HepG2 (cell line): ENCODE results near the gene DCDC1. TPM values are rescaled to one million over a fixed set of nuclear protein-coding genes. Genes with fewer than 3 reads are reported as not detected.

ENCODE experiments used
- ATAC-seq: fragments of 200-7000 bp; cut with Tn5 transposase; 3 replicates; pipeline ENCODE4 v1.9.1; 2020; ENCODE audit warnings: mild to moderate bottlenecking, moderate library complexity
- BruUV-seq: library from RNA; stranded (reverse); fragments of 400-500 nt; replicated peaks from 2 replicates; lab custom pipeline; 2021; lab: Mats Ljungman, UMichigan
- CTCF ChIA-PET: fragments of 300-600 bp; formaldehyde crosslinking; extraction: SDS; loops from one replicate; lab custom pipeline; 2021; ENCODE audit warnings: low total read pairs, inconsistent platforms, low intra/inter-chr PET ratio; lab: Yijun Ruan, JAX
- POLR2A ChIA-PET: fragments of 350-600 bp; sonication (Branson Sonifier 250); formaldehyde crosslinking; loops from one replicate; lab custom pipeline; 2020; ENCODE audit warnings: antibody characterized with exemption, inconsistent platforms; lab: Yijun Ruan, JAX
- DNase-seq: peaks from one replicate; pipeline ENCODE4 v3.0.0-alpha.2; 2015; ENCODE audit warnings: low spot score
- FAIRE-seq: peaks from 3 replicates; lab custom pipeline; 2011; peaks lifted over from hg19 to GRCh38; lab: Jason Lieb, UNC
- H2AFZ ChIP-seq: one replicate; pipeline ENCODE4 v1.6.1; 2011; ENCODE audit warnings: low read length, inconsistent platforms
- H3K27ac ChIP-seq: fragments of 300-600 bp; 3 replicates; pipeline ENCODE4 v1.8.0; 2011; ENCODE audit warnings: mixed run types, mild to moderate bottlenecking, mixed read lengths, low read length, inconsistent platforms; ENCODE audit not compliant: insufficient read depth; ENCODE audit errors: extremely low read length
- H3K27me3 ChIP-seq, 2 experiments: fragments of 200-600 bp in 1 of 2; 2 replicates in 1 of 2; 3 replicates in 1 of 2; pipeline versions ENCODE4 v1.6.0 to v1.8.0; 2011; ENCODE audit warnings: low read length in 2 of 2, mild to moderate bottlenecking in 2 of 2, moderate library complexity in 2 of 2, inconsistent platforms in 1 of 2; ENCODE audit not compliant: insufficient read depth in 2 of 2, control insufficient read depth in 1 of 2
- H3K36me3 ChIP-seq, 2 experiments: fragments of 200-600 bp in 1 of 2; replicated peaks in 1 of 2; 2 replicates in 1 of 2; 3 replicates in 1 of 2; pipeline versions ENCODE4 v1.5.1 to v1.8.0; 2011; ENCODE audit warnings: low read length in 2 of 2, inconsistent platforms in 1 of 2; ENCODE audit not compliant: insufficient read depth in 2 of 2, control insufficient read depth in 1 of 2
- H3K4me1 ChIP-seq: 2 replicates; pipeline ENCODE4 v1.5.1; 2012; ENCODE audit warnings: low read length, inconsistent platforms; ENCODE audit not compliant: insufficient read depth
- H3K4me2 ChIP-seq: 2 replicates; pipeline ENCODE4 v1.6.0; 2011; ENCODE audit warnings: low read depth, low read length, inconsistent platforms
- H3K4me3 ChIP-seq, 3 experiments: fragments of 200-600 bp in 1 of 3; sonication (generic), shearing (Covaris generic) in 1 of 3; replicated peaks in 1 of 3; 2 replicates each; pipeline ENCODE4 v1.5.1; 2011 to 2016; ENCODE audit warnings: low read length in 3 of 3, inconsistent platforms in 2 of 3, low read depth in 2 of 3, mild to moderate bottlenecking in 2 of 3, control low read depth in 1 of 3, mixed read lengths in 1 of 3; ENCODE audit not compliant: insufficient read depth in 1 of 3
- H3K79me2 ChIP-seq: one replicate; pipeline ENCODE4 v1.6.1; 2011; ENCODE audit warnings: low read length, inconsistent platforms; ENCODE audit not compliant: insufficient read depth
- H3K9ac ChIP-seq: 2 replicates; pipeline ENCODE4 v1.6.0; 2011; ENCODE audit warnings: mild to moderate bottlenecking, low read depth, low read length, inconsistent platforms; ENCODE audit not compliant: insufficient read depth
- H3K9me3 ChIP-seq: 2 replicates; pipeline ENCODE4 v1.5.1; 2012; ENCODE audit warnings: mild to moderate bottlenecking, low read length
- H4K20me1 ChIP-seq: 2 replicates; pipeline ENCODE4 v1.6.0; 2011; ENCODE audit warnings: inconsistent platforms, mild to moderate bottlenecking, low read length, moderate library complexity; ENCODE audit not compliant: insufficient read depth
- ARNT2 ChIP-seq: sonication (generic); formaldehyde crosslinking; IDR thresholded peaks from 2 replicates; pipeline ENCODE4 v1.8.0; 2022; ENCODE audit warnings: mild to moderate bottlenecking, low read depth, missing genetic modification reagents, moderate library complexity
- DRAP1 ChIP-seq: IDR thresholded peaks from 2 replicates; pipeline ENCODE4 v1.6.1; 2016; ENCODE audit warnings: missing genetic modification reagents, missing compliant biosample characterization
- HOXA7 ChIP-seq: sonication (generic); formaldehyde crosslinking; IDR thresholded peaks from 2 replicates; pipeline ENCODE4 v1.8.1; 2022; ENCODE audit warnings: mild to moderate bottlenecking, missing genetic modification reagents, moderate library complexity
- JUNB ChIP-seq: sonication (generic); formaldehyde crosslinking; IDR thresholded peaks from 2 replicates; pipeline ENCODE4 v1.8.0; 2022; ENCODE audit warnings: missing genetic modification reagents, mild to moderate bottlenecking, borderline replicate concordance
- KDM5A ChIP-seq: fragments of 200-600 bp; sonication (generic); IDR thresholded peaks from 2 replicates; pipeline ENCODE4 v1.7.0; 2018; ENCODE audit warnings: antibody characterized with exemption, mild to moderate bottlenecking, low read length, borderline replicate concordance
- KLF9 ChIP-seq: IDR thresholded peaks from 2 replicates; pipeline ENCODE4 v1.6.1; 2016; ENCODE audit warnings: low read depth
- MZF1 ChIP-seq: sonication (generic); formaldehyde crosslinking; IDR thresholded peaks from 2 replicates; pipeline ENCODE4 v1.8.1; 2023; ENCODE audit warnings: mild to moderate bottlenecking, missing genetic modification reagents, borderline replicate concordance
- NR2F6 ChIP-seq, 2 experiments: IDR thresholded peaks; 2 replicates each; pipeline ENCODE4 v1.6.1; 2016; ENCODE audit warnings: antibody characterized with exemption in 1 of 2, mild to moderate bottlenecking in 1 of 2
- POLR2G ChIP-seq: fragments of 200-400 bp; formaldehyde crosslinking; IDR thresholded peaks from 2 replicates; pipeline ENCODE4 v1.6.1; 2018; ENCODE audit warnings: mild to moderate bottlenecking, low read depth, low read length, moderate library complexity
- PRDM15 ChIP-seq: sonication (generic); formaldehyde crosslinking; IDR thresholded peaks from 2 replicates; pipeline ENCODE4 v1.4.0; 2020; ENCODE audit warnings: missing genetic modification reagents
- SATB2 ChIP-seq: sonication (generic); formaldehyde crosslinking; IDR thresholded peaks from 2 replicates; pipeline ENCODE4 v1.5.0; 2020; ENCODE audit warnings: missing genetic modification reagents
- TP53 ChIP-seq: sonication (generic); formaldehyde crosslinking; conservative IDR thresholded peaks from 2 replicates; pipeline ENCODE4 v1.4.0; 2020; ENCODE audit warnings: missing genetic modification reagents
- UBTF ChIP-seq: sonication (generic); formaldehyde crosslinking; IDR thresholded peaks from 2 replicates; pipeline ENCODE4 v1.4.0; 2020; ENCODE audit warnings: mild to moderate bottlenecking, missing genetic modification reagents
- ZNF317 ChIP-seq: sonication (generic); formaldehyde crosslinking; IDR thresholded peaks from 2 replicates; pipeline ENCODE4 v1.5.0; 2020; ENCODE audit warnings: mild to moderate bottlenecking, missing genetic modification reagents
- ZNF333 ChIP-seq: sonication (generic); formaldehyde crosslinking; IDR thresholded peaks from 2 replicates; pipeline ENCODE4 v1.4.0; 2020; ENCODE audit warnings: mild to moderate bottlenecking, missing genetic modification reagents, borderline replicate concordance
- ZNF354B ChIP-seq: sonication (generic); formaldehyde crosslinking; IDR thresholded peaks from 2 replicates; pipeline ENCODE4 v1.8.0; 2022; ENCODE audit warnings: mild to moderate bottlenecking, missing genetic modification reagents
- ZNF615 ChIP-seq: sonication (generic); formaldehyde crosslinking; IDR thresholded peaks from 2 replicates; pipeline ENCODE4 v1.5.0; 2020; ENCODE audit warnings: mild to moderate bottlenecking, missing genetic modification reagents, borderline replicate concordance
- ZNF879 ChIP-seq: sonication (generic); formaldehyde crosslinking; IDR thresholded peaks from 2 replicates; pipeline ENCODE4 v1.8.1; 2023; ENCODE audit warnings: missing genetic modification reagents
- in situ Hi-C: cut with HindIII; loops from 2 replicates; pipeline ENCODE4 v1.10.0; 2017; ENCODE audit warnings: low pct_unique_long_range_greater_than_20kb; ENCODE audit not compliant: extremely low pct_ligation_motif_present
- intact Hi-C: fragments of 100-400 bp; cut with micrococcal nuclease; formaldehyde crosslinking; loops from one replicate; pipeline ENCODE4 v1.10.0; 2022; ENCODE audit not compliant: unreplicated experiment
- polyA plus RNA-seq, 8 experiments: library from polyadenylated mRNA; depleted of rRNA in 3 of 8; stranded (reverse) in 7 of 8; unstranded in 1 of 8; fragments of >200 nt; fragmentation: Illumina TruSeq in 4 of 8; extraction: Trizol in 4 of 8; gene quantifications; 2 replicates each; pipeline versions ENCODE4 v1.2.1 to v1.2.3, GENCODE V29; 2011 to 2016; ENCODE audit warnings: low read depth in 4 of 8, missing spikeins in 1 of 8, mixed read lengths in 1 of 8; ENCODE audit not compliant: insufficient read depth in 1 of 8
- total RNA-seq, 5 experiments: library from RNA; depleted of rRNA; stranded (reverse); fragments of >200 nt; fragmentation: Illumina TruSeq; extraction: Trizol; gene quantifications; 2 replicates each; pipeline ENCODE4 v1.2.3, GENCODE V29; 2016; ENCODE audit warnings: low read depth in 1 of 5

The DCDC1 gene
- total and polyA plus RNA-seq, 2 of the 13 experiments (the other 11 are each of a cell fraction or from before 2014, with no cell fraction given): 0.12 to 0.27 TPM

- no TSS peak for BruUV-seq
- intact Hi-C loops (loop anchor here (2.0 kb wide), 1 partner anchor 273 kb away; no protein-coding TSS in a partner anchor), in situ Hi-C loops (loop anchor here (5.0 to 25.0 kb wide), 3 partner anchors 126 to 929 kb away; no protein-coding TSS in a partner anchor)
- no peaks in the 10 kb centered on the region for H4K20me1 ChIP-seq
- ATAC-seq (peak; percentile 53), DNase-seq (peak; percentile 2), FAIRE-seq (no peak)
- no peaks in the 10 kb centered on the region for H3K79me2 ChIP-seq
- H3K27me3 ChIP-seq: no peaks in the 10 kb centered on the region
- H3K4me1 ChIP-seq: no peaks in the 10 kb centered on the region
- H2AFZ ChIP-seq: no peak overlapping the region
- H3K4me2 ChIP-seq: no peak overlapping the region
- POLR2A ChIA-PET: no interaction called here
- H3K27ac ChIP-seq: no peak overlapping the region
- CTCF ChIA-PET: interaction anchor here (1.1 kb wide), 1 partner anchor 273 kb away, joined by 4 read pairs; no protein-coding TSS in a partner anchor
- no peak overlapping the region for H3K9ac ChIP-seq
- H3K9me3 ChIP-seq: no peaks in the 10 kb centered on the region
- H3K36me3 ChIP-seq: no peaks in the 10 kb centered on the region
- no peak overlapping the region for H3K4me3 ChIP-seq
- TF ChIP-seq POLR2G (no peak), ZNF879 (no peak), KLF9 (CRISPR knock-in tag) (no peak), UBTF (no peak), SATB2 (CRISPR knock-in tag) (no peak), JUNB (CRISPR knock-in tag) (no peak), PRDM15 (no peak), TP53 (CRISPR knock-in tag) (no peak), ARNT2 (CRISPR knock-in tag) (no peak), ZNF317 (CRISPR knock-in tag) (no peak), MZF1 (no peak), ZNF615 (CRISPR knock-in tag) (no peak), HOXA7 (CRISPR knock-in tag) (no peak), ZNF354B (CRISPR knock-in tag) (no peak), KDM5A (no peak), DRAP1 (CRISPR knock-in tag) (no peak), ZNF333 (CRISPR knock-in tag) (no peak), NR2F6 (IDR thresholded peaks at IDR 0.05) (no peak), NR2F6 (CRISPR knock-in tag; IDR thresholded peaks at IDR 0.05) (no peak)
Observed at GRCh38 chr11:31233425-31233824, 136.1 kb downstream of the DCDC1 start.
